Upper lobe of left lung (tissue), 6 donors: ENCODE data around the gene SORCS3. TPM values are rescaled to one million over a fixed set of nuclear protein-coding genes. Genes with fewer than 3 reads are reported as not detected.

Experiments used
- ATAC-seq, 2 donors: fragments of 200-7000 bp; cut with Tn5 transposase; one replicate each; pipeline ENCODE4 v1.9.1; 2022; ENCODE audit warnings: mild to moderate bottlenecking in 2 of 2, moderate library complexity in 2 of 2; ENCODE audit not compliant: low FRiP score in 2 of 2
- DNase-seq, 2 donors: peaks; one replicate each; pipeline ENCODE4 v3.0.0-alpha.2; 2019 to 2020
- H3K27ac ChIP-seq, 4 donors: fragments of 200-600 bp; sonication (generic); one replicate each; pipeline ENCODE4 v1.5.1; 2016 to 2019
- H3K27me3 ChIP-seq, 4 donors: fragments of 200-600 bp; sonication (generic); one replicate each; pipeline ENCODE4 v1.5.1; 2017 to 2019
- H3K36me3 ChIP-seq, 4 donors: fragments of 200-600 bp; sonication (generic); one replicate each; pipeline ENCODE4 v1.5.1; 2016 to 2019
- H3K4me1 ChIP-seq, 4 donors: fragments of 200-600 bp; sonication (generic); one replicate each; pipeline ENCODE4 v1.5.1; 2018 to 2019
- H3K4me3 ChIP-seq, 4 donors: fragments of 200-600 bp; sonication (generic); one replicate each; pipeline ENCODE4 v1.5.1; 2017 to 2019; ENCODE audit warnings: mild to moderate bottlenecking in 2 of 4, moderate library complexity in 1 of 4
- H3K9me3 ChIP-seq, 4 donors: fragments of 200-600 bp; sonication (generic); one replicate each; pipeline ENCODE4 v1.5.1; 2018 to 2019
- EP300 ChIP-seq, 4 donors: sonication (generic); formaldehyde crosslinking; IDR thresholded peaks; one replicate each; pipeline ENCODE4 v1.5.1; 2017; ENCODE audit warnings: antibody characterized with exemption in 4 of 4, control low read depth in 2 of 4
- POLR2A ChIP-seq, 4 donors: fragments of 450-650 bp; IDR thresholded peaks; one replicate each; pipeline ENCODE4 v1.5.1; 2016 to 2017; ENCODE audit warnings: antibody characterized with exemption in 4 of 4, mild to moderate bottlenecking in 2 of 4
- POLR2AphosphoS5 ChIP-seq, 2 donors: sonication (generic); formaldehyde crosslinking; IDR thresholded peaks; one replicate each; pipeline ENCODE4 v1.5.1; 2017; ENCODE audit warnings: antibody characterized with exemption in 2 of 2
- WGBS, 2 donors: methylation state at CpG; one replicate each; pipeline ENCODE4 v1.1.5; 2017 to 2018; 5-methylcytosine and 5-hydroxymethylcytosine counted together
- total RNA-seq, 6 donors: library from RNA; depleted of rRNA in 4 of 6; stranded (reverse); fragments of >200 nt in 4 of 6; gene quantifications; one replicate each; pipeline versions ENCODE4 v1.1.0 to v1.2.1, GENCODE V29; 2016 to 2021
- TF ChIP-seq, protein P1 (sequence below), 6 experiments: fragments of 450-650 bp in 4 of 6; fragments of 200-600 bp in 2 of 6; sonication (generic) in 2 of 6; IDR thresholded peaks; one replicate each; pipeline ENCODE4 v1.5.1; 2016 to 2019; ENCODE audit warnings: antibody characterized with exemption in 6 of 6
- donor health status: DM: no; HTN: no; CAD: no; lungs with moderate emphysema.
- donor health status: DM: no; HTN: yes; CAD: no; lungs with severe emphysema.

Gene SORCS3
- total RNA-seq, 6 donors from 2014 or later, result not detected

DNA sequence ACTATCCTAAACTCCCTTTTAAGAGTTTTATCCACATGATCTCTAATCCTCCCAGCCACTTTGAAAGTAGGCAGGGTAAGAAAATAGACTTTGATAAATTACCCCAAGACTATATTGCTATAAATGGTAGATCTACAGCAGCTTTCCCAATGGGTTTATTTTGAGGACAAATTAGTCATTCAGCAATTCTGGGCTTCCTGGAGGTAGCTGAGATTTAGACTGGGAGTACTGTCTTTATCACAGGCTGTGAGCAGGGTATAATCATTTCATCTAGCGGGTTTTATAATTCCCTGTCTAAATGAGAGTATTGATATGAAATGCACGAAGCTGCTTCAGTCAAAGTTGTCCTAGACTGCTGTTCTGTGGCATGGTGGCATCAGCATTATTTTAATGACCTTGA lies 279.4 kb downstream of the SORCS3 start:
- no peak for DNase-seq
- Histone ChIP-seq H3K27me3 (no peaks in the 10 kb centered on the region), H3K9me3 (no peaks in the 10 kb centered on the region), H3K36me3 (no peaks in the 10 kb centered on the region), H3K27ac (no peak overlapping the region), H3K4me3 (no peak overlapping the region), H3K4me1 (no peaks in the 10 kb centered on the region)
- no peak for ATAC-seq
- 93 to 94% methylated on average over 2 of the region's 2 CpGs for WGBS, 2 donors
- TF ChIP-seq, protein P1, sequence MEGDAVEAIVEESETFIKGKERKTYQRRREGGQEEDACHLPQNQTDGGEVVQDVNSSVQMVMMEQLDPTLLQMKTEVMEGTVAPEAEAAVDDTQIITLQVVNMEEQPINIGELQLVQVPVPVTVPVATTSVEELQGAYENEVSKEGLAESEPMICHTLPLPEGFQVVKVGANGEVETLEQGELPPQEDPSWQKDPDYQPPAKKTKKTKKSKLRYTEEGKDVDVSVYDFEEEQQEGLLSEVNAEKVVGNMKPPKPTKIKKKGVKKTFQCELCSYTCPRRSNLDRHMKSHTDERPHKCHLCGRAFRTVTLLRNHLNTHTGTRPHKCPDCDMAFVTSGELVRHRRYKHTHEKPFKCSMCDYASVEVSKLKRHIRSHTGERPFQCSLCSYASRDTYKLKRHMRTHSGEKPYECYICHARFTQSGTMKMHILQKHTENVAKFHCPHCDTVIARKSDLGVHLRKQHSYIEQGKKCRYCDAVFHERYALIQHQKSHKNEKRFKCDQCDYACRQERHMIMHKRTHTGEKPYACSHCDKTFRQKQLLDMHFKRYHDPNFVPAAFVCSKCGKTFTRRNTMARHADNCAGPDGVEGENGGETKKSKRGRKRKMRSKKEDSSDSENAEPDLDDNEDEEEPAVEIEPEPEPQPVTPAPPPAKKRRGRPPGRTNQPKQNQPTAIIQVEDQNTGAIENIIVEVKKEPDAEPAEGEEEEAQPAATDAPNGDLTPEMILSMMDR (IDR thresholded peaks at IDR 0.05), result no peak
- TF ChIP-seq EP300 (IDR thresholded peaks at IDR 0.05) (no peak), POLR2AphosphoS5 (IDR thresholded peaks at IDR 0.05) (no peak), POLR2A (IDR thresholded peaks at IDR 0.05) (no peak)

DNA sequence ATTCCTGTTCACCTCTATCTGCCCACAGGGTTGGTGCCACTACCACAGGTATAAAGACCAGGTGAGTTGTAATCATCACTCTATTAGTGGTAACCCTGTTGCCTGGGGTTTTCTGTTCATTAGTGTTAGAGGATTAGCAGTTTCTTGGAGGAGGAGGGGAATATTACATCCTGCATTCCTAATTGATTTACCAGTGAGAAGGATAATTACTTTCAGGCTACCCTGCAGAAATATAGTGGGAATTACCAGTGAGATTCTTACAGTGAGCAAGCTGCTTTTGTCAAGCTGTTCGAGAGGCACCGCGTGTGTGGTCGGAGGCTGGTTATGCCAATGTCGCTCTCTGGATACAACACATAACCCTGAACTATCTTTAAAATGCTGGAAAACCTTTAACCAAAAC lies 280.7 kb downstream of the SORCS3 start:
- no peaks in the 10 kb centered on the region for H3K27me3 ChIP-seq
- H3K4me1 ChIP-seq, result no peaks in the 10 kb centered on the region
- H3K27ac ChIP-seq, result no peak overlapping the region
- TF ChIP-seq POLR2A (IDR thresholded peaks at IDR 0.05), result no peak
- no peak for TF ChIP-seq POLR2AphosphoS5 (IDR thresholded peaks at IDR 0.05)
- TF ChIP-seq EP300 (IDR thresholded peaks at IDR 0.05), result no peak
- TF ChIP-seq, protein P1 (IDR thresholded peaks at IDR 0.05), result no peak
- H3K36me3 ChIP-seq, result no peaks in the 10 kb centered on the region
- no peaks in the 10 kb centered on the region for H3K9me3 ChIP-seq
- ATAC-seq (no peak), DNase-seq (no peak)
- WGBS, 2 donors, result 76 to 92% methylated on average over 5 of the region's 5 CpGs
- no peak overlapping the region for H3K4me3 ChIP-seq

DNA sequence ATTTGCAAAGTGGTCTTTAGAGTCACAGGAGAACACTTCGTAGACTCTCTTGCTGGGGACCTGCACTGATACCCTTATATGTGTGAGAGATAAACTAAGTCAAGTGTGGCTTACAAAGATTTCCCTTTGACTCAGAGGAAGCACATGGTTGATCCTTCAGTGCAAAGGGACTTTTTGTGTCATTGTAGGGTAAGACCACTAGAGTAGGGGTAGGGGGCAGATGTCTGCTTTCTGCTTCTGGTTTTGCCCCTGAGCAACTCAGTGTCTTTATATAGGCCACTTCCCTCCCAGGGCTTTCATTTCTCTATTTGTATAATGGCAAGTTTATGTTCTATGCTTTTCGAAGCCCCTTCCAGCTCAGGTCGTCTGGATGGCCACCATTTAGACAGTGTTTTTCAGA lies 281.7 kb downstream of the SORCS3 start:
- Histone ChIP-seq H3K4me1 (no peaks in the 10 kb centered on the region), H3K27me3 (no peaks in the 10 kb centered on the region), H3K27ac (no peak overlapping the region), H3K9me3 (no peaks in the 10 kb centered on the region), H3K4me3 (no peak overlapping the region), H3K36me3 (no peaks in the 10 kb centered on the region)
- TF ChIP-seq, protein P1 (IDR thresholded peaks at IDR 0.05), result no peak
- TF ChIP-seq POLR2AphosphoS5 (IDR thresholded peaks at IDR 0.05) (no peak), POLR2A (IDR thresholded peaks at IDR 0.05) (no peak), EP300 (IDR thresholded peaks at IDR 0.05) (no peak)
- 80% methylated on average over 3 of the region's 3 CpGs for WGBS, 2 donors
- ATAC-seq (no peak), DNase-seq (no peak)

- H3K9me3 ChIP-seq, result no peaks in the 10 kb centered on the region
- H3K27ac ChIP-seq, result no peak overlapping the region
Observed at GRCh38 chr10:104923501-104923900, 282.4 kb downstream of the SORCS3 start.

More at GRCh38 chr10:104923501-104923900, 282.4 kb downstream of the SORCS3 start:
- Histone ChIP-seq H3K4me1 (no peaks in the 10 kb centered on the region), H3K36me3 (no peaks in the 10 kb centered on the region), H3K27me3 (no peaks in the 10 kb centered on the region), H3K4me3 (no peak overlapping the region)
- DNase-seq (no peak), ATAC-seq (no peak)
- 92 to 93% methylated on average over 3 of the region's 3 CpGs for WGBS, 2 donors
- TF ChIP-seq POLR2AphosphoS5 (IDR thresholded peaks at IDR 0.05) (no peak), EP300 (IDR thresholded peaks at IDR 0.05) (no peak), POLR2A (IDR thresholded peaks at IDR 0.05) (no peak)
- TF ChIP-seq, protein P1 (IDR thresholded peaks at IDR 0.05), result no peak
